HG02885 (cell line): ENCODE results near the gene GIN1.
"Not testable (repeated sequence)": the region's sequence is repeated elsewhere in the genome, so short reads cannot be mapped to it uniquely, and the experiment has no call there.

ENCODE experiments used
- ATAC-seq: cut with Tn5 transposase; IDR thresholded peaks from one replicate; pipeline ENCODE4 v1.9.1; 2021; ENCODE audit warnings: mild to moderate bottlenecking; ENCODE audit not compliant: unreplicated experiment, poor library complexity

The GIN1 gene

GRCh38 chr5:103111468-103111867 is 8.5 kb downstream of the GIN1 start:
- ATAC-seq: no peak

GRCh38 chr5:103110403-103110802 is 9.5 kb downstream of the GIN1 start:
- ATAC-seq: no peak

GRCh38 chr5:103109277-103109676 is 10.7 kb downstream of the GIN1 start:
- ATAC-seq: no peak

GRCh38 chr5:103108086-103108485 is 11.9 kb downstream of the GIN1 start:
- no peak for ATAC-seq

- ATAC-seq: no peak
Measured at GRCh38 chr5:103102234-103102633, 17.7 kb downstream of the GIN1 start.

GRCh38 chr5:103101079-103101750 is 18.7 kb downstream of the GIN1 start:
- no peak for ATAC-seq

- ATAC-seq: no peak
Measured at GRCh38 chr5:103098993-103099392, 20.9 kb downstream of the GIN1 start.

- ATAC-seq: no peak
Measured at GRCh38 chr5:103094737-103095136, 25.2 kb downstream of the GIN1 start.

GRCh38 chr5:103093727-103094126 is 26.2 kb downstream of the GIN1 start:
- no peak for ATAC-seq

- no peak for ATAC-seq
Measured at GRCh38 chr5:103092676-103093075, 27.3 kb downstream of the GIN1 start.

- ATAC-seq: no peak
Measured at GRCh38 chr5:103090791-103091190, 29.1 kb downstream of the GIN1 start.

GRCh38 chr5:103089272-103089671 is 30.7 kb downstream of the GIN1 start:
- no peak for ATAC-seq

- ATAC-seq: no peak
Measured at GRCh38 chr5:103086547-103086946, 33.4 kb downstream of the GIN1 start.

- ATAC-seq: no peak
Measured at GRCh38 chr5:103079796-103080195, 40.1 kb downstream of the GIN1 start.

GRCh38 chr5:103075442-103075841 is 44.5 kb downstream of the GIN1 start:
- ATAC-seq: no peak

- not testable (repeated sequence) for ATAC-seq
Measured at GRCh38 chr5:103073500-103073899, 46.4 kb downstream of the GIN1 start.

- no peak for ATAC-seq
Measured at GRCh38 chr5:103066326-103066725, 53.6 kb downstream of the GIN1 start.

GRCh38 chr5:103060424-103060954 is 59.4 kb downstream of the GIN1 start:
- ATAC-seq: no peak

GRCh38 chr5:103059525-103059924 is 60.4 kb downstream of the GIN1 start:
- ATAC-seq: no peak

GRCh38 chr5:103057208-103058130 is 62.5 kb downstream of the GIN1 start:
- no peak for ATAC-seq

- not testable (repeated sequence) for ATAC-seq
Measured at GRCh38 chr5:103046706-103047105, 73.2 kb downstream of the GIN1 start.
